A673 (cell line): ENCODE data around the gene KMO.

Experiments
- EZH2 ChIP-seq: fragments of 200-600 bp; sonication (generic); IDR thresholded peaks from 2 replicates; pipeline ENCODE4 v1.6.1; 2017; ENCODE audit warnings: borderline replicate concordance, low read depth, mild to moderate bottlenecking, mixed read lengths, antibody characterized with exemption, low read length; ENCODE audit not compliant: poor library complexity, severe bottlenecking
- TF ChIP-seq, protein P1 (sequence below): fragments of 300-800, 200-600 bp; sonication (generic); conservative IDR thresholded peaks from 2 replicates; pipeline ENCODE4 v1.5.1; 2017; ENCODE audit warnings: low read depth, mild to moderate bottlenecking, antibody characterized with exemption, low read length, moderate library complexity, mixed read lengths

DNA sequence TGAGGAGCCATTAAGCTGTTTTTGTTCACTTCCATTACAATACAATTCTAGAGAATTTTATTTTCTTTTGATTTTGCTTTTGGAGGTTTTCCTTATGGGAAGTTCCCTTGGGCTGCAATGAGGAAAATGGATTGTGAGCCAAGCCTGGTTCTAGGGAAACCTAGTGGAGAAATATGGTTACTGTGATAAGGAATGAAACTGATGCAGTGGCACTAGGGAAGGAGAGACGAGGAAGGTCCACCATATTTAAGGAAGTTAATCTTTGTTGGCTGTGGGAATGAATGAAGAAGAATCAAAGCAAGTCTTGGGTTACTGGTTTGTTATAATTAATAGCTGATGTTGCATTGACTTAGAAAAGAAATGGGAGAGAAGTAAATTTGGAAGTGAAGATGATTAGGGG, 79.6 kb downstream of the KMO start:
- TF ChIP-seq, protein P1, sequence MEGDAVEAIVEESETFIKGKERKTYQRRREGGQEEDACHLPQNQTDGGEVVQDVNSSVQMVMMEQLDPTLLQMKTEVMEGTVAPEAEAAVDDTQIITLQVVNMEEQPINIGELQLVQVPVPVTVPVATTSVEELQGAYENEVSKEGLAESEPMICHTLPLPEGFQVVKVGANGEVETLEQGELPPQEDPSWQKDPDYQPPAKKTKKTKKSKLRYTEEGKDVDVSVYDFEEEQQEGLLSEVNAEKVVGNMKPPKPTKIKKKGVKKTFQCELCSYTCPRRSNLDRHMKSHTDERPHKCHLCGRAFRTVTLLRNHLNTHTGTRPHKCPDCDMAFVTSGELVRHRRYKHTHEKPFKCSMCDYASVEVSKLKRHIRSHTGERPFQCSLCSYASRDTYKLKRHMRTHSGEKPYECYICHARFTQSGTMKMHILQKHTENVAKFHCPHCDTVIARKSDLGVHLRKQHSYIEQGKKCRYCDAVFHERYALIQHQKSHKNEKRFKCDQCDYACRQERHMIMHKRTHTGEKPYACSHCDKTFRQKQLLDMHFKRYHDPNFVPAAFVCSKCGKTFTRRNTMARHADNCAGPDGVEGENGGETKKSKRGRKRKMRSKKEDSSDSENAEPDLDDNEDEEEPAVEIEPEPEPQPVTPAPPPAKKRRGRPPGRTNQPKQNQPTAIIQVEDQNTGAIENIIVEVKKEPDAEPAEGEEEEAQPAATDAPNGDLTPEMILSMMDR = no peak
- no peak for TF ChIP-seq EZH2
